NCI-H524 treated with DMSO at 0.1 percent for 48 hours (cell line): ENCODE results near the gene TSPO.

ENCODE experiments used
- DNase-seq: peaks from one replicate; lab custom pipeline; 2025; lab: John Stamatoyannopoulos, UW

TSPO gene

DNA sequence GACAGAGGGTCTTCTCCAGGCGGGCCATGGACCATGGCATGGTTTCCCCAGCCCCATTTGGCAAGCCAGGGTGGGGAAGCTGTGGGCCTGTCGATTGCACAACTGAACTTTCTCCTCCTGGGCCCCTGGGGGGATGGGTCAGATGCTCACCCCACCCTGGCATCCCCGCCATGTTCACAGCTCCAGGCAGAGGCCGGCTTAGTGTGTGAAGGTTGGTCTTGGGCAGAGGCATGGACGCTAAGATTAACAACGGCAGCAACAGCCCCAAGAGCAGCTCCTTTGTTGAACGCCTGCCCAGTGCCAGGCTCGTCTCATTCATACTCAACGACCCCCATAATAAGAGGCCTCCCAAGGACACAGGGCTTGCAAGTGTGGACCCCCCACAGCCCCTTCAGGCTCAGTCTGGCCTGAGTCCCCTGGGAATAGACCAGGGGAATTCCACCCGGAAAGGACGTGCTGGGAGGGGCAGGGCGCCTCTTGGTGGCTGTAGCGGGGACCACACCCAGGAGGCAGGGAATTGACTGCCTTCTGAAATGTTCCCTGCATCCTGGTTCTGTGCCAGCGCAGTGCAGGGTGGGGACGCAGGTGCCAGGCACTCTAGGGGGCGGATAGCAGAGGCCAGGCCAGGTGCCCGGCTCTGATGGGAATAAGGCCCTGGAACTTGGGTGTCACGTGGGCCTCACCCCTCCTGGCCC is 8.3 kb downstream of the TSPO start:
- DNase-seq = no peak

DNA sequence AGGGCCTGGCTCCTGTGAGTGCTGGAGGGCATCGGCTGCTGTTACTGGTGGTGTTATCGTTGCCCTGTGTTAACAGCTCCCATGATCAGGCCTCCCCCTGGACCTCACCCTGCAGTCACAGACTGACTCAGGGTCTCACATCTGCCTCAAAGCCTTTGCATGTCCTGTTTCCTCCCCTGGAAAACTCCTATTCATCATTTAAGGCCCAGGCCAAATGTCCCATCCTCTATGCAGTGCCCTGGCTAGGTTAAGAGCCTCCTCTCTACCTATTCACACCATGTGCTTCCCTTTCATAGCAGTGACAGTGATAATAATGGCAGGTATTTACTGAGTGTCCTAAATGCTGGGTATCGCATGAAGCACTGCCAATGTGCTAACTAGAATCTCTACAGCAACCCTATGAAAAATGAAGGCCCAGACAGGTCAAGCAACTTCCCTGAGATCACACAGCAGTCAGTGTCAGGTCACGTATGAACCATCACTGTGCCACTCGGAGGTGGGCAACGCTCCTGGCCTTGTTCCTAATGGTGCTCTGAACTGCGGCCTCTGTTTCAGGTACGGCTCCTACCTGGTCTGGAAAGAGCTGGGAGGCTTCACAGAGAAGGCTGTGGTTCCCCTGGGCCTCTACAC is 9.3 kb downstream of the TSPO start:
- DNase-seq = no peak

DNA sequence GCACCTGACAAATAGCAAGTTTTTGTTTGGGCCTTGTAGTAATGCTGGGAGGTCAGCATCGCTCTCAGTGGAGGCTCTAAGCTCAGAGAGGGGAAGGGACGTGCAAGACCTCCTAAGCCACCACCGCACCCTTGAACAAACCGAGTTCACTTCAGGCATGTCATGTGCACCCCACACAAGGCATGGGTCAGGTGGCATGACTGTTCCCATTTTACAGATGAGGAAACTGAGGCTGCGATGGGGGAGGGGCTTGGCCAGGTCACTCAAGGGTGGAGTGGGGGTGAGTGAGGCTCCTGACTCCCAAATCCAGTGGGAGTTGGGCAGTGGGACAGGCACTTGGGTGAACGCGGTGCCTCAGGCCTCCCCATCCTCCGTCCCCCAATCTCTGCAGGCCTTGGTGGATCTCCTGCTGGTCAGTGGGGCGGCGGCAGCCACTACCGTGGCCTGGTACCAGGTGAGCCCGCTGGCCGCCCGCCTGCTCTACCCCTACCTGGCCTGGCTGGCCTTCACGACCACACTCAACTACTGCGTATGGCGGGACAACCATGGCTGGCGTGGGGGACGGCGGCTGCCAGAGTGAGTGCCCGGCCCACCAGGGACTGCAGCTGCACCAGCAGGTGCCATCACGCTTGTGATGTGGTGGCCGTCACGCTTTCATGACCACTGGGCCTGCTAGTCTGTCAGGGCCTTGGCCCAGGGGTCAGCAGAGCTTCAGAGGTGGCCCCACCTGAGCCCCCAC is 11.2 kb downstream of the TSPO start:
- no peak for DNase-seq

DNA sequence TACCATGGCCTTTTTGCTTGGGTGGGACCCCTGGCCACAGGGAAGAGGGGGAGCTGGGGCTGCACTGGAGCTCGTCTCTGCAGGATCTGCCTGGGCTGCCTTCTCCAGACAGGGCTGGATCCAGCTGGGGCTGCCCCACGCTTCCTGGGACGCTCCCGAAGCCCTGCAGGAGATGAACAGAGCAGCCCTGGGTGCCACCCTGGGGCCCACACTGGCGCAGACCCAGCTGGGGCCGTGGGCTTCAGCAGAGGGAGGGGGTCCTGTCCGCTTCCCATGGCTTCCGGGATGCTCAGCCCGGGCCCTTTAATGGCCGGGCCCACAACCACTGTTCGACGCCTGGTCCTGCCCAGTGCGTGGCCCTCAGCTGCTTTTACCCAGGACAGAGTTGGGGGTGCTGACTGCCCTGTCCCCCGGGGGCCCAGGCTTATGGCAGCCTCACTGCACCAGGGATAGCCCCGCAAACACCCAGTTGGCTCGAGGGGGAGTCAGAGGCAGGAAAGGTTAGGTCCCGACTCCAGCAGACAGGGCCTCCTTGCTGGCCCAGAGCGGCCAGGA is 12.0 kb downstream of the TSPO start:
- no peak for DNase-seq

DNA sequence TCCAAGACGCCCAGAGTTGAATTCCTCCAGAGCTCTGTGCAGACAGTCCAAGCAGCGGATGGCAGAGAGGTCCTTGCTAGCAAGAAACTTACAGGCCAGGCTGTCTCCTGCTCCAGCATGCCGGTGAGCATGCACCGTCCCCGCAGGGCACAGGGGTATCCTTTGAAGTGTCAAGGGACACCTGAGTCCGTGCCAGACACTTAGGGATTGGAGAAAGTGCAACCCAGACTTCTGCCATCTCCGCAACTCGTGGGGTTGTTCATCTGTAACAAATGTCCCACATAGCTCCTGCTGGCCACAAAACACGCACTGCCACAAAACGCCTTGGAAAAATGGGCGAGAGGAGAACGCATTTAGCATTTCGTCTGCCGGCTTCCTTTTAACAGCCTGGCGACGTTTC is 13.3 kb downstream of the TSPO start:
- no peak for DNase-seq

DNA sequence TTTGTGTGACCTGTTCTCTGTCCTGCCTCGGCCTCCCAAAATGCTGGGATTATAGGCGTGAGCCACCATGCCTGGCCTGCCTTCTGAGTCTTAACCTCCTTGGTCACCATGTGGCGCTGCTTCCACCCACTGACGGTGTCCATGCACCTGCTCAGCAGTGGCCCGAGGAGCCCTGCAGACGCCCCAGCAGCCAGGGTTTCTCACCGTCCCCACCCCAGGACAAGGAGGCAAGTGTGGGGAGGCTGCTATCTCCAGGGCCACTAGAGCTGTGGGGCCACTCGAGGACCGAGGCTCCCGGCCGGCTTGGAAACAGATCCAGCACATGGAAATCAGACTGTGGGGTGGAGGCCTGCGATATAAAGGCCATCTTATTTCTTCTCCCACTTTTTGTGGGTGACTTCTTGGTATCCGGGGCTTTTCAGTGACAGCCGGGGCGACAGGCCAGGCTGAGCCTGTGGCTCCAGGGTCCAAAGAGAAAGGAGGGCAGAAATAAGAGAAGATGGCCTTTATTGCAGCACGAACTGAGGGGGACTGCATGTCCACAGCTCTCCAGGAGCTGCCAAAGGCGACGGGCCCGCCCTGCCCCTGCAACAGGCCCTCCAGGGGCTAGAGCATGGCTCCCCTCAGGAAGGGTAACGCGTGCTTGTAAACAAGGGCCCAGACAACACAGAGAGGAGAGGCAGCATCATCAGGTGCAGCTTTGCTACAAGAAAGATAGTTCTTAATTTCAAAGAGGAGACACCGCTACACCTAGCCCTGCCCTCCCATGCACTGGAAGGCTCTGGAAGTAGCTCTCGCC is 15.0 kb downstream of the TSPO start:
- DNase-seq = no peak

DNA sequence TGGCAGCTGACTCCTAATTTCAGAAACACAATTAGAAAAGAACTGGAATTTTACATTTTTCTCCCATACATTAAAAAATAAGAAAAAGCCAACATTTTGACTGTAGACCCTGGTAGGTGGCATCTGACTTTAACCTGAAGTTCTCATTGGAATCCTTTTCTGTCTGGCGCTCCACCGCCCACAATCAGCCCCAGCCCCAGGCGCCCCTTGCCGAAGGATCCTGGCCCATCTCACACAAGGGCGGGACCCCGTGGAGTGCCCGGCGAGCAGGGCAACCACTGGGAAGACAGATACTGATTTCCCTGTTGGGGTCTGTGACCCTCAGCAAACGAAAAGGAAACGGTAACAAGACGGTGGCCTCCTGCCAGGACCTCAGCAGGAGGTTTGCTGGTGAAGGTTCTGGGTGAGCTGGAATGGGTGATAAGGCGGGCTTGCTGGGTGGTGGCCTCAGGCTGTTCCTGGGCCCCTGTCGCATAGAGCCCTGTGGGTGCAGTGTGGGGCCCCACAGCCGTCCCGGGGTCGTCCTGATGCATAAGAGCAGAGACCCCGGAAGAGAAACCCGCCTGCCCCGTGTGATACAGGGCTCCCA is 15.7 kb downstream of the TSPO start:
- DNase-seq = no peak

DNA sequence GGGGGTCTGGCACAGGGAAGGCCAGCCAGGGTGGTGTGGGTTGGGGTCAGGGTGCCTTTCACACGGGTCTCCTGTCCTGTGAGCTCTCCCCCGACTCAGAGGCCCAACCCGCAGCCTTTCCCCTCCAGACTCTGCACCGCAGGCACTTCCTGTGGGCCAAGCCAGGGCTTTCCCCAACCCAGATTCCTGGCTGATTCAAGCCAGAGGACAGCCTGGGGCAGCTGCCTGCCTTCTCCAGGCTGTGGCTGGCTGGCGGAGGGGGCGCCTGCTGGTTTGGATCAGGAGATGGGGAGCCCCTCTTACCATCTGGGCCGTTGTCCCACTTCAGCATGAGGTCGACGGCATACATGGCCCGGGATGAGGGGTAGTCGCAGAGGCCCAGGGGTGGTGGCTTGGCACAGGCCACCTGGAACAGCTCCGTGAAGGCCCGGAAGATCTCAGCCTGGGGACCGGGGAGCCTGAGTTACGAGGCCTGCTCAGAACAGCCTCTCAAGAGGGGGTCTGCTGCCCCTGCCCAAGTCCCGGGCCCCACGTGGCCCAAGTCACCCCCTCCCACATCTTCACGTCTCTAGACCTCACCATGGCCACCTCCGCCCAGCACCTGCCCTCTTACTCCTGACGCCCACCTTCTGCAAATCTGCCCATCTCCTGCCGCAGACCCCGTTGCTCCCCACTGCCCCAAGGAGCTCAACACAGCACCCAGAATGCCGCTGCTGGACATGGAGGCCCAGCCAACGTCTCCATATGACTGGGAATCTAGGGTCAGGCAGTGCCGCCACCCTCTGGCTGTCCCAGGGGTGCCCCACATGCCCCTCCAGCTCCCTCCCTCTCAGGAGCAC is 17.3 kb downstream of the TSPO start:
- no peak for DNase-seq

DNA sequence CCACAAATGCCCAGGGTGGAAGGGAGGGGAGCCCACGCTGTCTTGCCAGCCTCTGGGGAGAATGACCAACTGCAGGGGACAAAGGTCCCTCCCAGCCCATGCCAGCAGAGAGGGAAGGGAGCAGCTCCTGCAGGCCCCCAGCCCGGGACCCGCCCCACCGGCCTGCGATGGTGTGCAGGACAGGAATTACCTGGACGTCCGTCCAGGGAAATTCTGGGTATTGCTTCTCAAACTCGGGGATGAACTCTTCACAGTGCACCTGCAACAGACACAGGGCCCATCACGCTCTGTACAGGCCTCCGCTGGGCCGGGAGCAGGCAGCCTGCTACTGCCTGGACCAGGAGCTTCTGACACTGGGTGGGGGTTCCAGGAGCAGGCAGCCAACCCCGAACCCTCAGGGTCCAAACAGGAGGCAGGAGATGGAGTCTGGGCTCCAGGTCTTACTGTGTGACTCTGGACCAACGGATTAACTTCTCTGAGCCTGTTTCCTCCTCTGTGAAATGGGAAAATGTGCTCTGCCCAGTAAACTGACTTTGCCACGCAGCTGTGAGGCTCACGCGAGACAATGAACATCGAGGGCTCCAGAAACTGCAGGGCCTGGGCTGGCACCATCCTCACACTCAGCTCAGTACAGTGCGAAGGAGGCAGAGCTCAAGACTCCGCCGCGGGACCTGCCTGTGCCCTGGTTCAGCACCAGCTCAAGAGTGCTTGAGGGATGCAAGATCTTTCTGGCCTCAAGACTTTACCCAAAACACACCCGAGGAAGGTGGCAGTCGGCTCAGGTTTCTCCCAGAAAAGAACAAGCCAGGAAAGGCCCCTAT is 18.2 kb downstream of the TSPO start:
- no peak for DNase-seq

DNA sequence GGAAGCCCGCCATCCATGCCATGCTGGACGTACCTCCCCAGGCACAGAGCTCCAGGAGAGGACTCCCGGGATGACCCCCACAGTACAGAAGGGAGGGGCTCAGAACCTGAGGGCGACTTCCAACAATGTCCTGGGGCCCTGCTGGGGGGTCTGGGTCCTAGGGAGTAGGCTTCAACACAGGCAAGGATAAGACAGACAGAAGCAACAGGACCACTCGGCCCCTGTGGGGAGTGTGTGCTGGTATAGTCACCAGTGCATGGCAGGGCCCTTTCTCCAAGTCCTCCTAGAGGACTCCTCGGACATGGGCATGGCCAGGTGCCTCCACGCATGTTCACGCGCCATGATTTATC is 18.7 kb downstream of the TSPO start:
- no peak for DNase-seq

DNA sequence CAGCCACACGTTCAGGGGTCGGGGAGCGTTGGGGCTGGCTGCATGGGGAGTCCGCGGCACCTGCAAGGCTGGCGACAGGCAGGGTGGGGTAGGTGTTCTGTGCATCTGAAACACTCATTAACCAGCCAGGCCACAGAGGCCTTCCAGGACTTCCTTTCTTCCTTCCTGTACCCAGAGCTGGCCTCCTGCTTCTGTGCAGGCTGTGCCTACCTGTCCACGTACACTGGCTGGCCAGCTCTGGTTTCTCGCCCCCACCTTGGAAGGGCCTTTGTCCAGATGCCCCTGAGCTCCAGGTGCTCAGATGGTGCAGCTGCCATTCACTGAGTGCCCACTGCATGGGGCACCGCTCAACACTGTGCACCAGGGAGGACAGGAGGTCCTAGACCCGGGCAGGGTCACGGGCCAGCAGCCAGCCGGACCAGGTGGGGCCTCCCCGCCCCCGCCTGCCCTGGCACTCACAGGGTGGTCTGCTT is 19.7 kb downstream of the TSPO start:
- no peak for DNase-seq

DNA sequence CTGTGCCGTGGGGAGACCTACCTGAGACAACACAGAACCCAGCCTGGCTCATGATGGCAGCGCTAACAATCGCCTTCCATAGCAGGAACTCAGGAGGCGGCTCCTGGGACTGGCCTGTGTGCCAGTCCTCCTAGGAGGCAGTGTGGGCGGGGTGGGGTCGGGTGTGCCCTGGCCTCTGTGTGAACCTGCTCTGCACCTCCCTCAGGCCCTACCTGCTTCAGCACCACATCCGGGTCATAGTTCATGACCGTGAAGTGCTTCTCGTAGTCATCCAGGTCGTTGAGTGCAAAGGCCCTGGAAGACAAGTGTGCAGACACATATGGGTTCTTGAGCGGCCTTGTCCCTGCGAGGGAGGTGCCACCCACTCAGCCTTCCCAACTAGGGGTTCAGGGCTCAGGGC is 20.2 kb downstream of the TSPO start:
- DNase-seq = no peak

DNA sequence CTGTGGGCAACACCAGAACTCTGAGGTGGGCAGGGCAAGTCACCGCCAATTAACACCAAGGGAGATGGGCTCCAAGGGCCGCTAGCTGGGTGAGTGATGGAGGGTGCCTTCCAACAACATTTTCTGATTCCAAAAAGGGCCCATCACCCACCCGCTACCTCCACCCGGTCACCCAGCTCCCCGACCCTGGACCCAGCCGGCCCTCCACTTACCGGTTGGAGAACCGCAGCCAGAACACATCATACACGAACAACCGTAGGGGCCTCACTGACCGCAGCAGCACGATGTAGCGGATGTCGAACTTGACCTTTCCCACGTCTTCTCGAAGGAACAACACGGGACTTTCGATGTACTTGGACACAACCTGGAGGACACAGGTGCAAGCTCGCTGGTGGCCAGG is 20.8 kb downstream of the TSPO start:
- DNase-seq = no peak

DNA sequence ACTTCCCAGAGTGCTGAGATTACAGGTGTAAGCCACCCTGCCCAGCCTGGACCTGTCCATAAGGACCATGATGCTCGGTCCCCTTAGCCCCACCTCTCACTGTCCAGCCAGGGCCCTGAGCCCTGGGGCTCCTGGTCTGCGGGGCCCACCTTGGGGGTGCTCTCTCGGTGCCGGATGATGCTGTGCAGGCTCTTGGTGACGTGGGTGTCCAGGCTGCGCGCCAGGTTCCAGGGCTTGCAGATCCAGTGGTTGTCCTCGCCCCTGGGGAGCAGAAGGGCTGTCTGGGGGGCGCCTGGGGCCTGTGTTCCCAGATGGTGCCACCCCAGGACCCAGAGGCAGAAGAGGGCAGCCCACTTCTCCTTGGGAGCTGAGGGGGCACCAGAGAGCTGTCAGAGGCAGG is 22.2 kb downstream of the TSPO start:
- no peak for DNase-seq

DNA sequence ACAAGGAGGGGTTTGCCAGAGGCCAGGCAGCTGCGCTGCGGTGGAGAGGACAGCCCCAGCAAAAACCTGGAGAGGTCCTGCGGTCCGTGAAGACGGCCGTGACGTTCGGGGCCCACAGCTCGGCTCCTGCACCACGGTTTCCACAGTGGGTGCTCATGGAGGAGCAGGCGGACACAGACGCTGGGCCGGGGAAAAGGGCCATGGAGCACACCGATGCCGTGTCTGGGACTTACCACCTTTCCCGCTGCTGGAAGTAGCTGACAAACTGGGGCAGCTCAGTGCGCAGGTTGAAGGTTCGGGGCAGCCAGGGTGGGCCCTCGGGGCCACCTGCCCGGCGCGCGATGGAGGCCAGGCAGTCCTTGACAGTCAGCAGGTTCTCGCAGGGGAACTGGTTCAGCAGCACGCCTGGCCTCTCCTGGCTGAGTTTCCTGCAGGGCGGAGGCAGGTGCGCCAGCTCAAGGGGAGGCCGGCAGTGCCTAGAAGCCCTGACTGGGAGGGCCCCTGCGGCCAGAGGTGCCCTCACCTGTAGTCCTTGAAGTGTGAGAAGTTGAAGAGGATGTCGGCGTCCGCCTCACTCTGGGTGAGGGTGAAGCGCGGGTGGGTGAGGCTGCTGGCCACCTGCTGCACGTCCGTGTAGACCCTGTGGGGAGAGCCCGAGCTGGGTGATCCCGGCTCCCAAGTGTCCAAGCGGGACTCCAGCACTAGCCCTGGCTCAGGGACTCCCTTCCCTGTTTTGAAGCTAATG is 22.8 kb downstream of the TSPO start:
- no peak for DNase-seq

DNA sequence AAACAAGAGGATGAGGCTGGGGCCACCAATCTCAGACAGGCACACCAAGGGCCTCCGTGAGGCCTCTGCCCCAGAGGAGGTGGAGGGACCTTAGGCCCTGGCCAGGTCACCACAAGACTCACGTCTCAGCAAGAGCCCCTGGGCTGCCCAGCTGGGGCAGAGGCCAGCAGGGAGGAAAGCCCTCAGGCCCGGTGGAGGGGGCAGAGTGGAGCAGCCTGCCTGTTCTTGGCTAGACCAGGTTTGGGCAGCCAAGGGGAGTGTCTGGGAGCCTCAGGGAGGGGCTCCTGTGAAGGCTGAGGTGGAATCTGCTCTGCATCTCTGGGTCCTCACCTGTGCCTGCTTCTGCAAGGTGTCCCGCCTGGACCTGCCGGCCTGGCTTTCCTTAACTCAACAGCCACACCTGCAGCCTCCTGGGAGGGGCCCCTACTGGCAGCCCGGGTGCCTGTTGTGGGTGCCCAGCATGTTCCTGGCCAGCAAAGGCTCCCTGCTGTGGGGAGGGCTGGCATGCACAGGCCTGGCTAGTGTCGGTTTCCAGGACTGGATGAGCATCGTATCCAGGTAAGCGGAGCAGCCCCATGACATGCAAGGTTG is 23.7 kb downstream of the TSPO start:
- DNase-seq = no peak

DNA sequence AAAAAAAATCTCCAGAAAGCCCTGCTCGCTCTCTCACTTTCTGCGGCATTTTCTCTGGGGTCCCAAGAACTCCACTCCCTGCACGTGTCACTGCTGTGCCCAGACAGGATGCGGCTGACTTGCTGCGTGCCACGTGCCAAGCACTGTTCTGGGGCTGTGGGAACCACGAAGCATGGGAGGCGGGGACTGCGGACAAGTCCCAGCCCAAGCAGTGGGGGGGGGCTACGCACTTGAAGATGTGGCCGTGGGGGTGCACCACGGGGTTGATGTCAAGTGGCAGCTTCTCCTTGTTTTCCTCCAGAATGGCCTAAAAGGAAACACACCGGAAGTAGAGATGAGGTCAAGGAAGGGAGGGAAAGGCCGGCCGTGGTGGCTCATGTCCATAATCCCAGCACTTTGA is 24.7 kb downstream of the TSPO start:
- DNase-seq = no peak

DNA sequence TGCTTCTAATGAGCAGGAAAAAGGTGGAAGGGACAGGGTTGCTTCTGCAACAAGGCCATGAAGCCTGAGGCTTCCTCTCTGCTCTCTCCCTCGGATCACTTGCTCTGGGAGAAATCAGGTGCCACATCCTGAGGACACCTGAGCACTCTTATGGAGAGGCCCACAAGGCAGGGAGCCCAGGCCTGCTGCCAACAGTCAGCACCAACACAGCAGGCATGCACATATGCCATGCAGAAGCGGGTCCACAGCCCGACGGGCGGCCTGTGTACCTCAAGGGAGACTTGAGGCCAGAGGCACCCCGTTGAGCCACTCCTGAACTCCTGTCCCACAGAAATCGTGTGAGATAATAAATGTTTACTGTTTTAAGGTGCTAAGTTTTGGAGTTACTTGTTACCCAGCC is 26.1 kb downstream of the TSPO start:
- no peak for DNase-seq
